Cardiac muscle cell (in vitro differentiated cells and primary cell): ENCODE measurements around the gene CNTNAP2. TPM values are rescaled to one million over a fixed set of nuclear protein-coding genes. Genes with fewer than 3 reads are reported as not detected.

Source experiments
- DNase-seq, 2 donors: peaks; one replicate each; pipeline versions ENCODE4 v3.0.0 to v3.0.0-alpha.2; 2010 to 2017; ENCODE audit warnings: low read depth in 1 of 2, low spot score in 1 of 2
- H3K27ac ChIP-seq: fragments of 200-600 bp; sonication (generic); 2 replicates; pipeline ENCODE4 v1.5.1; 2016
- H3K27me3 ChIP-seq: fragments of 200-600 bp; sonication (generic); 2 replicates; pipeline ENCODE4 v1.6.0; 2016; ENCODE audit warnings: control low read depth
- H3K36me3 ChIP-seq: fragments of 200-600 bp; sonication (generic); 2 replicates; pipeline ENCODE4 v1.5.1; 2016; ENCODE audit warnings: control low read depth
- H3K4me1 ChIP-seq: fragments of 200-600 bp; sonication (generic); 2 replicates; pipeline ENCODE4 v1.8.1; 2017; ENCODE audit warnings: low read depth, mild to moderate bottlenecking, mixed run types
- H3K4me3 ChIP-seq: fragments of 200-600 bp; sonication (generic); 2 replicates; pipeline ENCODE4 v1.5.1; 2016; ENCODE audit warnings: mild to moderate bottlenecking
- H3K9me3 ChIP-seq: fragments of 200-600 bp; sonication (generic); 2 replicates; pipeline ENCODE4 v1.5.1; 2017; ENCODE audit warnings: low read depth, mild to moderate bottlenecking, control low read depth
- polyA plus RNA-seq: library from polyadenylated mRNA; unstranded; fragments of >200 nt; fragmentation: Nextera tagmentation; extraction: Ambion mirVana; gene quantifications from 2 replicates; pipeline ENCODE4 v1.2.1, GENCODE V29; 2016
- total RNA-seq: library from RNA; depleted of rRNA; stranded (reverse); fragments of >200 nt; gene quantifications from 2 replicates; pipeline ENCODE4 v1.2.3, GENCODE V29; 2016
- TF ChIP-seq, protein P1 (sequence below): IDR thresholded peaks from 2 replicates; pipeline ENCODE4 v1.5.1; 2012; ENCODE audit warnings: low read depth, mild to moderate bottlenecking, low read length

The CNTNAP2 gene
- total and polyA plus RNA-seq, 2 experiments from 2014 or later, result 4.8 to 5.1 TPM

DNA sequence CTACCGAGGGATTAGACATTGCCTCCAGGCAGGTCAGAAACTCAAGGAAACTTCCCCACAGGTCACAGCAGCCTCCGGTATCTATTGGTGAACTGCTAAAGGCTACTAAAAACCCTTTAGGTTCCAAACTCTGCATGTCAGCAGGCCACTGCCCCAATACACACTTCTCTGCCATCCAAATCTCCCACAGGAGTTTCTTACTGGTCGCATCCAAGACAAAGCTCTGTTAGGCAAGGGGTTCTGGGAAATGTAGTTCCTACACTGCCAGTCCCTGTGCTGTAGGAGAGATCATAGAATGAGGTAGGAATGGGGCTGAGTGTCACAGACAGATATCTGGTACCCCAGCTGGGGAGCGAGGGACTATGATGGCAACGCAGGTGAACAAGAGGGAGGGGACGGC lies 1717.0 kb downstream of the CNTNAP2 start:
- no peak overlapping the region for H3K4me3 ChIP-seq
- H3K4me1 ChIP-seq, result no peaks in the 10 kb centered on the region
- H3K27ac ChIP-seq, result no peak overlapping the region
- no peaks in the 10 kb centered on the region for H3K36me3 ChIP-seq
- H3K27me3 ChIP-seq, result no peaks in the 10 kb centered on the region
- TF ChIP-seq, protein P1, sequence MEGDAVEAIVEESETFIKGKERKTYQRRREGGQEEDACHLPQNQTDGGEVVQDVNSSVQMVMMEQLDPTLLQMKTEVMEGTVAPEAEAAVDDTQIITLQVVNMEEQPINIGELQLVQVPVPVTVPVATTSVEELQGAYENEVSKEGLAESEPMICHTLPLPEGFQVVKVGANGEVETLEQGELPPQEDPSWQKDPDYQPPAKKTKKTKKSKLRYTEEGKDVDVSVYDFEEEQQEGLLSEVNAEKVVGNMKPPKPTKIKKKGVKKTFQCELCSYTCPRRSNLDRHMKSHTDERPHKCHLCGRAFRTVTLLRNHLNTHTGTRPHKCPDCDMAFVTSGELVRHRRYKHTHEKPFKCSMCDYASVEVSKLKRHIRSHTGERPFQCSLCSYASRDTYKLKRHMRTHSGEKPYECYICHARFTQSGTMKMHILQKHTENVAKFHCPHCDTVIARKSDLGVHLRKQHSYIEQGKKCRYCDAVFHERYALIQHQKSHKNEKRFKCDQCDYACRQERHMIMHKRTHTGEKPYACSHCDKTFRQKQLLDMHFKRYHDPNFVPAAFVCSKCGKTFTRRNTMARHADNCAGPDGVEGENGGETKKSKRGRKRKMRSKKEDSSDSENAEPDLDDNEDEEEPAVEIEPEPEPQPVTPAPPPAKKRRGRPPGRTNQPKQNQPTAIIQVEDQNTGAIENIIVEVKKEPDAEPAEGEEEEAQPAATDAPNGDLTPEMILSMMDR, result no peak
- DNase-seq, result no peak
- no peaks in the 10 kb centered on the region for H3K9me3 ChIP-seq

- H3K27ac ChIP-seq, result no peak overlapping the region
- H3K4me1 ChIP-seq, result no peaks in the 10 kb centered on the region
- TF ChIP-seq, protein P1, result no peak
- H3K9me3 ChIP-seq, result no peaks in the 10 kb centered on the region
- DNase-seq, result no peak
- H3K27me3 ChIP-seq, result no peaks in the 10 kb centered on the region
- no peaks in the 10 kb centered on the region for H3K36me3 ChIP-seq
- H3K4me3 ChIP-seq, result no peak overlapping the region
These were observed 1717.4 kb downstream of the CNTNAP2 start for GRCh38 chr7:147833970-147834369.

- Histone ChIP-seq H3K4me1 (no peaks in the 10 kb centered on the region), H3K27me3 (no peaks in the 10 kb centered on the region), H3K9me3 (no peaks in the 10 kb centered on the region), H3K4me3 (no peak overlapping the region), H3K27ac (no peak overlapping the region), H3K36me3 (no peaks in the 10 kb centered on the region)
- TF ChIP-seq, protein P1, result no peak
- no peak for DNase-seq
These were observed 1736.2 kb downstream of the CNTNAP2 start for GRCh38 chr7:147852833-147853232.

DNA sequence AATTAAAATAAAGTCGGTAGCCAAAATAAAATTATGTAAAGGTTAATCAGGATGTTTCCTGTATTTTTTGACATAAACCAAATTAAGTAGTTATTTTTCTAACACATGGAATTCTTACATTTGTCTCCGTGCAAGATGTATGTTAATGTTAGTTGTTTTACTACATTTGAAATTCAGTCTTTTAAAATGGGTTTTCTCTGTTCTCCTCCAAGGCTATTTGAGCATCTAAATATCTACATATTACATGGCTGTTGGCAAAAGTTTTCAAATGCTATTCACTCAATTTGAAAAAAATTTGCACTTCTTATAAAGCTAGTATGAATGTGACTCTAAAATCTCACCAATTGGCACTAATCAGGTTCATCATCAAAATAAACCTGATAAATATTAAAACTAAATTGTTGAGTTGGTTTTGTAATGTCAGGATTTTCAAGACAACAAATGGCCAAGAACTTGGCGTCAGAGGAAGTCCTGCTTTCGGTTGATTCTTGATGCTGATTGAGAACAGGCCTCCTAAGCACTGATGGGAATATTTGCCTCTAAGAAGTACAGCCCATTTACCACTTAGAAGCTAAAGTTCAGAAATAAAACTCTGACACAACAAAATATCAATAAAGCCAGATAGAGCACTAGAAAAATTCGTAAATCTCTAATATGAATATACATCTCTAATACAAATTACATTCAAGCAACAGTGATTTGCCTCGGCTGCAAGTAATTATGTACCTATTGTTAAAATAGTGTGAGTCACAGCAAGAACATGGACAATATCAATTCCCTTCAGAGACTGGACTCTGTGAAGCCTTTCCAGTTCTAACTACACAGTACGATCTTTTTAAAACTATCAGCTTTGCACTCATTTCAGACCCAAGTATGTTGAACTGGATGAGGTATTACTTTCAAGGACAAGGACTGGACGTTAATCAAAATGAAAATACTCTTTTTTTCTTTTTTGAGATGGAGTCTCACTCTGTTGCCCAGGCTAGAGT lies 1740.8 kb downstream of the CNTNAP2 start:
- Histone ChIP-seq H3K36me3 (no peaks in the 10 kb centered on the region), H3K4me3 (no peak overlapping the region), H3K4me1 (no peaks in the 10 kb centered on the region), H3K27ac (no peak overlapping the region), H3K9me3 (no peaks in the 10 kb centered on the region), H3K27me3 (no peaks in the 10 kb centered on the region)
- no peak for DNase-seq
- TF ChIP-seq, protein P1, result no peak

DNA sequence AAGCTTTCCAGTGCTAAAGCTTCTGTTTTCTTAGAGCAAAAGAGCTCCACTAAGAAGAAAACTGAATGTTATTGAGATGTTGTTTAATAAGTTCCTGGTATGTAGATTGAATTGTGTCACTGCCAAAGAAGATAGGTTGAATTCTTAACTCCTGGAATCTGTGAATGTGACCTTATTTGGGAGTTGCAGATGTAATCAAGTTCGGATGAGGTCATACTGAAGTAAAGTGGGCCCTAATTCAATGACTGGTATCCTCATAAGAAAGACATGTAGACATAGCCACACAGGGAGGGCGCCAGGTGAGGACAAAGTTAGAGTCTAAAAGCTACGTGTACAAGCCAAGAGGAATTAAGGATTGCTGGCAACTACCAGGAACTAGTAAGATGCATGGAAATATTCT lies 1741.8 kb downstream of the CNTNAP2 start:
- Histone ChIP-seq H3K9me3 (no peaks in the 10 kb centered on the region), H3K36me3 (no peaks in the 10 kb centered on the region), H3K27ac (no peak overlapping the region), H3K27me3 (no peaks in the 10 kb centered on the region), H3K4me1 (no peaks in the 10 kb centered on the region), H3K4me3 (no peak overlapping the region)
- TF ChIP-seq, protein P1, result no peak
- no peak for DNase-seq
